Islet precursor cell (in vitro differentiated cells): Measurements from ENCODE around the gene THPO.
"Not testable (repeated sequence)": the region's sequence is repeated elsewhere in the genome, so short reads cannot be mapped to it uniquely, and the experiment has no call there.

Experiments used
- DNase-seq: peaks from one replicate; pipeline ENCODE4 v3.0.0-alpha.2; 2018

Gene THPO

GRCh38 chr3:184347321-184348056 lies 30.5 kb downstream of the THPO start:
- DNase-seq = no peak

DNA sequence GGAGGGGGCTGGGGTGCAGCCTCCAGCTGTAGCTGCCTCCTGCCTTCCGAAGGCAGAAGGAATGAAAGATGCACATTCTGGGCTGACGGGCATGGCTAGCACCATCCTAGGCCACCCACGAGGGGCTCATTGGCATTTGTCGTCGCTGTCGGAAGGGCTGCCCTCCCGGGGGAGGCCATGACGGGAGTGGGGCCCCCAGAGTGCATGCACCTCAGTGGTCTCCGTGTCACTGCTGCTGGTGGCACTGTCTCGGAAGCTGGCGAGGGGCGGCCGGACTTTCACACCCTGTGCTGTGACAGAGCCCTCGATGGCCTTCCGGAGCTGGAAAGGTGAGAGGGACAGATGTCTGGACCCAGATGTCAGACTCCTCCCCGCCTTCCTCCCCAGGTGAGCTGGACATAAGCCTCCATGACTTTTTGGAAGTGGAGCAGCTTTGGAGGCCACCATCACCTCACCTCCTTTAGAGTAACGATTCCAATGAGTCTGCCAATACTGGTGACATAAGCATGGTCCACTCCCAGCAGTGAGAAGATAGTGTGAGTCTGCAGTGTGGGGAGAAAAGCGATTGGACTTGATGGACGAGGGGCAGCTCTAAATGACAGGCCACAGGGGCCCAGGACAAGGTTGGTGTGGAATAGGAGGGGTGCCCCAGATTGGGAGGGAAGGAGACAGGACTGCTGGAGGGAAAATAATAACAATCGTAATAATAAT lies 31.4 kb downstream of the THPO start:
- DNase-seq = no peak

- peak; percentile 93 for DNase-seq
Measured at GRCh38 chr3:184345317-184346144, 32.5 kb downstream of the THPO start.

- DNase-seq = no peak
Measured at GRCh38 chr3:184344579-184345316, 33.3 kb downstream of the THPO start.

DNA sequence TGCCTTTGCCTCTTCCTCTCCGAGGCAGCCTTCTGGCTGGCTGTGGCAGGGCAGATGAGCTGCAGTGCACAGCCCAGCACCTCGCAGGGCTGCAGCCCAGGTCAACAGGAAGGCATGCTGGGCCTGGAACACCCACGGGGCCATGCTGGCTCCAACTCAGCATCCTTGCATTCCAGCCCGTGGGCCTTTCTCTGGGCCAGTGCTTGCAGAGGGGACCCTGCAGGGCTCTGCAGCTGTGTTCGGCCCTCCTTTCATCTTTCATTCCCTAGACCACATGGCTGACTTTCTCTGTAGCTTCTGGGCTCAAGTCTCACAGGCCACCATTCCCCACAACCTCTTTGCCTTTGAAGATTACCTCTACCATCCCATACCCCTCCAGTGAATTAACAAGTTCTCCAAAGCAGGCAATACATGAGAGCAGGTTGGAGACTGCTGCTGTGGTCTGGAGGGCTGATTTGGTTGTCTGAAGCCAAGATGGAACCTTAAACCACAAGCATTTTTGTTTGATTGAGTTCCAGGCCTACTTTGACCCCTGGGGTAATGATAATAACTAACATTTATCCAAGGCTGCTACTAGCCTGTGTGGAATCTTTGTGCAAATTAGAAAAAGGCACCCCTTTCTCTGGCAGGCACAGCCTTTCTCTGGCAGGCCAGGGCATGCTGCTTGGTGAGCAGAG lies 34.7 kb downstream of the THPO start:
- no peak for DNase-seq

DNA sequence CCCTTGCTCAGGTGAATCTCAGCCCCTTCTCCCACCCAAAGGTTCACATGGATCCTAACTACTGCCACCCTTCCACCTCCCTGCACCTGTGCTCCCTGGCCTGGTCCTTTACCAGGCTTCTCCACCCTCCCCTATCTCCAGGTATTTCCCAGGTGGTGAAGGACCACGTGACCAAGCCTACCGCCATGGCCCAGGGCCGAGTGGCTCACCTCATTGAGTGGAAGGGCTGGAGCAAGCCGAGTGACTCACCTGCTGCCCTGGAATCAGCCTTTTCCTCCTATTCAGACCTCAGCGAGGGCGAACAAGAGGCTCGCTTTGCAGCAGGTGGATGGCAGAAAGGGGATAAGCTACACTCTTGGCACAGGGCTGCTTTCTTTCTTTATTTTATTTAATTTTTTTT lies 36.1 kb downstream of the THPO start:
- no peak for DNase-seq

GRCh38 chr3:184339451-184340135 lies 38.4 kb downstream of the THPO start:
- DNase-seq = not testable (repeated sequence)

DNA sequence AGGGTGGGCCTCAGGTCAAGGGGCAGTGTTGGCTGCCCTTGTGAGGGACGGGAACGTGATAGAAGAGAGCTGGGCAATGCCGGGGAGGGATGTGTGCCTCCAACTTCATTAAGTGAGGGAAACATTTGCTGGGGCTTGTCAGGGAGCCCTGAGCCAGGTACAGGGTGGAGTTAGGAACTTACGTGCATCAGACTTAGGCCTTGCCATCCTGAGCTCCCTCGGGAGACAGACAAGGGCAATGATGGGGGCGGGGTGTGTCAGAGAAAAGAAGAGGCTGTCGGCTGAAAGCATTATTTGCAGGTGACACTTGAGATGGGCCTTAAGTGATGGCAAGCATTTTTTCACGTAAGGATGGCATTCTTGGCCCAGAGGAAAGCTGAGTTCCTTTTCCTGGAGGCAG lies 39.0 kb downstream of the THPO start:
- no peak for DNase-seq

DNA sequence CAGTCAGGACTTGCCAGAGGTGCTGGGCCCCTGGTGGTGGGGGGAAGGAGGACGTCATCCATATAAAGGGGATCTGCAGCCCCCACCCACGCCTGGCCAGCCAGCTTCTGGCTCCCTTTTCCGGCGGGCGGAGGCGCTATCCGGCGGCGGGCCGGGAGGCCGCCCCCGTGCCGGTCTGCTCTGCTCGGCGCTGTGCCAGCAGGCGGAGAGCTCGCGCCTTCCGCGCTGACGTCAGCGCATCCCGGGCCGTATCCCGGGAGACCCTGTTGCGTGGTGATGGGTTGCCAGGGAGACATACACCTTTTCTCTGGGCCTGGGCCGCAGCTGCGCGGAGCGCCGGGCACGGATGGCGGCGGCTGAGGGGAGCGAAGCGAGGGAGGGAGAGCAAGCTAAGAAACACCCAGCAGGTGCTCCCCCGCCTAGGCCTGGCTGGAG lies 39.5 kb downstream of the THPO start:
- peak; percentile 89 for DNase-seq

DNA sequence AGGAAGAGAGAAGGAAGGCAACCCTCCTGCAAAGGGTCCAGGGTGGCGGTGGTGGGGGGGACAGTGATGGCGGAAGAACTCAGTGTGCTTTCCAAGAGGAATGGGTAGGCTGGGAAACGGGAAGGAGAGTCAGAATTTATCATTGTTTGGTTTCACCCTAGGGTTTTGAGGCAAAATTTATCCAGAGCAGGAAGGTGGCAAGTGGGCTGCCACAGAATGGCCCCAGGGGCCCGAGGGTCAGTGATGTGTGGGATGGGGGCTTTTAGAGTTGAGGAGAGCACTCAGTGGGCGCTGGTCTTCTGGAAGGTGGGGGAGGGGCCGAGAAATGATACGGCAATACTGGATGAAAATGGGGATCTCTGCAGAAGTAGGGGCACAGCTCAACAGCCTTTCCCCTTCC lies 40.0 kb downstream of the THPO start:
- no peak for DNase-seq

DNA sequence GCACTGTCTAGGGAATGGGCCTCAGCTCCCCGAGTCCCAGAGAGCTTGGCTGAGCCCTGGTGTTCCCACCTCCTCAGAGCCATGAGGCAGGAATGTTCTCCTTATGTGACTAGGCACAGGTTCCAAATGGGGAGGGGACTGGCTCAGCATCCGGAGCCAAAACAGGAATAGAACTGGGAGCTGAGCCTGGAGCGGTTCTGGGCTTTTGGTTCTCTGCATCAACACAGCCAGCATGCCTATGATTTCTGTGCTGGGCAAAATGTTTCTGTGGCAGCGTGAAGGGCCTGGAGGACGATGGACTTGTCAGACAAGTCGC lies 40.6 kb downstream of the THPO start, which contains the start of gene FAM131A:
TSS of gene FAM131A (plus strand) at position 202 of the 316 bp plus-strand sequence. CDS start at position 233, 31 bp downstream.
- no peak for DNase-seq

DNA sequence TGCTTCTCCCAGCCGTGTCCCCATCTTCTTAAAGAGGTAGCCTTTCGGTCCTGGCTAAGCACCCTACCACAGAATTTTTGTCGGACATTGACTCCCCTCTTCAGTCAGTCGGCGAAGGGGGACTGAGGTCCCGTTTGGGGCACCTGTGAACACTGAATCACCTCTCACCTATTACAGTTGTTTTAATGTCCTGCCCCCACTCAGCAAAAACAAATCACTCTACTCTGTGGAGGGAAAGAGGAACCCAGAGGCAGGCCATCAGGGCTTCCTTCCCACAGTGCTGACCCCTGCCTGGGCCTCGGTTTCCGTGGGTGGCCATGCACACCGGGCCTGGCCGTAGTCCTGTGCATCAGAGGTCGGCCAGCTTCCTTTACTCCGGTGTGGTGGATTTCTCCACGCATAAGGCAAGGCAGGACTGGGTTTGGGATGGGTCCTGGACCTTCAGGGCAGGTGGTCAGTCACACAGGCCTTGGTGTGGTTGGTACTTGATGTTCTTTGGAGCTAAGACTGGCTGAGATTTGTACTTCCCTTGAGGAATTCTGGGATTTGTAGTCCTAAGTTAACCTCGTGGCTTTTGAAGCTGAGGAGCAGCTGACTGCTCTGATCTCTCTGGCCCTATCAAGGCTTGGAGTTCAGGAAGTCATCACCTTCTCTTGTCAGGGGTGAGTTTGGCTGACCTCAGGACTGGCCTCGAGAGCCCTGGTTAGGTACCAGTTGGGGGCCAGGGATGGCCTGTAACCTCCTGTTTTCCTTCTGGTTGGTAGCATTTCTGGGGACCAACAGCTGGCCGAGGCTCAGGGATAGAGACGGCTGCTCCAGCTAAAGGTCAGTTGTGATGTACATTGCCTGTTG lies 41.2 kb downstream of the THPO start:
- DNase-seq = no peak

DNA sequence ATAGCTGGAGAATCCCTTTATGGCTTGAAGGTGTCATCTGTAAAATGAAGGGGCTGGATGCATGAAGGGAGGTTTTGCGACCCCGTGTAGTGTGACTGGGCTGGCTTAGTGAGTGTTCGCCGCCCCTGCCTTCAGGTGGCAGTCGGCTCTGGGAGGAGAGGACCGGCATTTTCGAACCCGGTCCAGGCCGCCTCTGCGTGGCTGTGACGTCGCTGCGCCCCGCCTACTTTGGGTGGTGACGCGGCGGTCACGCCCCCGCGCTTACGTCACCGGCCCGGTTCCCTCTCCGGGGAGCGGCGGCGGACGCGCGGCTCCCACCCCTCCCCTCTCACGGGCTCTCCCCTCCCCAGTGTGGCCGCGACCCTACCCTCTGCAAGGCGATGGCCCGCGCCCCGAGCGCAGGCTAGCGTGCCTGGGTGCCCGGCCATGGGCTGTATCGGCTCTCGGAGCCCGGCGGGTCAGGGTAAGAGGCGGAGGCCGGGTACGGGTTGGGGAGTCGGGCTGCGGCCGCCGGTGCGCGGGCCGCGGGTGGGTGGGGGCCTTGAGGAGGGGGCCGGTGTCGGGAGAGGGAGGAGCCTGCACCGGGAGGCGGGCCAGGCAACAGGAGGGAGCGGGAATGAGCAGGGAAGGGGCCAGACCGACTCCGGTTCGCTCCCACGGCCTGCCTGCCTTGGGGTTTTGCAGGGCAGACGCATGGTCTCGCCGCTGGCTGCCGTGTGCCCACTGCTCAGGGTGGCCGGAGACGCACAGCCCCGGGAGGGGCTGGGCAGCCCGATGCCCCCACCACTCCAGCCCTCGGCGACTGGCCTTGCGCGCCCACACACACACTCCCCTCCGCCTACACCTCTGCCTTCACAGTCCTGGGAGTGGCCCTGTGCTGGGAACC lies 42.1 kb downstream of the THPO start:
- DNase-seq = peak; percentile 94

GRCh38 chr3:184335291-184335660 lies 42.7 kb downstream of the THPO start:
- no peak for DNase-seq

GRCh38 chr3:184334470-184335158 lies 43.4 kb downstream of the THPO start:
- peak; percentile 88 for DNase-seq

DNA sequence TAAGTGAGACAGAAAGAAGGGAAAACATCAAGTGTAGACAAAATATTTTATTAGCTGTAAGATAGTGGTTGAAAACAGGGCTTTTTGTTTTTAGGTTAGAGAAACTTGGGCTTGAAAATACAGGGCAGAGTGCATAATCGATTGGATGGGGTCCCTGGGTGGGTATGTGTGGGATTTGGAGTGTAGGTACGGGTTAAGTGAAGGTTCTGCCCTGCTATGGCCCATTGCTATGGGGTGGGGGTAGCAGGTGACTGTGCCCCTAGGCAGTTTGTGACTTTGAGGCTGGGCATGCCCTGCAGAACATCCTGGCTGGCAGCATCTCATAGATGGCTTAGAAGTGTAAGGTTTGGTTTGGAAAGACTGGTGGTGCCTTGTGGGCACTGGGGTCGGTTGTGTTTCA lies 44.3 kb downstream of the THPO start:
- no peak for DNase-seq

GRCh38 chr3:184333190-184333589 lies 44.8 kb downstream of the THPO start:
- no peak for DNase-seq

- peak; percentile 94 for DNase-seq
Measured at GRCh38 chr3:184332370-184333090, 45.5 kb downstream of the THPO start.
